DND-41 (cell line): ENCODE measurements around the gene P3R3URF.
A peak's percentile ranks its signal among the peaks of the same experiment; 100 is the strongest.

Experiments used
- ATAC-seq: fragments of 200-7000 bp; cut with Tn5 transposase; 3 replicates; pipeline ENCODE4 v1.9.1; 2021; ENCODE audit warnings: low read depth; ENCODE audit not compliant: insufficient read depth
- DNase-seq: peaks from one replicate; pipeline ENCODE4 v3.0.0-alpha.2; 2020
- H2AFZ ChIP-seq: 2 replicates; pipeline ENCODE4 v1.6.0; 2012; ENCODE audit warnings: low read depth, low read length
- H3K27ac ChIP-seq: 2 replicates; pipeline ENCODE4 v1.5.1; 2012; ENCODE audit warnings: low read length, inconsistent platforms
- H3K27me3 ChIP-seq: fragments of 200-600 bp; sonication (generic); 2 replicates; pipeline ENCODE4 v1.6.0; 2012; ENCODE audit warnings: low read length, mild to moderate bottlenecking, inconsistent platforms; ENCODE audit not compliant: insufficient read depth, poor library complexity
- H3K36me3 ChIP-seq: 2 replicates; pipeline ENCODE4 v1.5.1; 2012; ENCODE audit warnings: low read length, inconsistent platforms; ENCODE audit not compliant: insufficient read depth
- H3K4me1 ChIP-seq: 2 replicates; pipeline ENCODE4 v1.5.1; 2012; ENCODE audit warnings: mild to moderate bottlenecking, low read length; ENCODE audit not compliant: insufficient read depth
- H3K4me2 ChIP-seq: 2 replicates; pipeline ENCODE4 v1.6.0; 2012; ENCODE audit warnings: mild to moderate bottlenecking, moderate library complexity, low read length, inconsistent platforms; ENCODE audit not compliant: insufficient read depth
- H3K4me3 ChIP-seq, 2 experiments: fragments of 200-600 bp in 1 of 2; shearing (Covaris generic) in 1 of 2; 2 replicates each; pipeline ENCODE4 v1.5.1; 2012 to 2016; ENCODE audit warnings: inconsistent platforms in 2 of 2, low read length in 2 of 2, mild to moderate bottlenecking in 2 of 2, low read depth in 1 of 2, moderate library complexity in 1 of 2
- H3K79me2 ChIP-seq: 2 replicates; pipeline ENCODE4 v1.6.0; 2012; ENCODE audit warnings: low read length, inconsistent platforms; ENCODE audit not compliant: insufficient read depth
- H3K9ac ChIP-seq: 2 replicates; pipeline ENCODE4 v1.6.0; 2012; ENCODE audit warnings: low read depth, mild to moderate bottlenecking, inconsistent platforms, low read length, moderate library complexity
- H3K9me3 ChIP-seq: 2 replicates; pipeline ENCODE4 v1.5.1; 2012; ENCODE audit warnings: low read length, moderate library complexity, mild to moderate bottlenecking, inconsistent platforms; ENCODE audit not compliant: insufficient read depth, severe bottlenecking
- H4K20me1 ChIP-seq: 2 replicates; pipeline ENCODE4 v1.6.0; 2012; ENCODE audit warnings: low read length; ENCODE audit not compliant: insufficient read depth
- EZH2 ChIP-seq: IDR thresholded peaks from 3 replicates; pipeline ENCODE4 v1.6.1; 2012; ENCODE audit warnings: borderline replicate concordance, low read depth, mild to moderate bottlenecking, moderate library complexity, low read length, inconsistent platforms; ENCODE audit not compliant: severe bottlenecking
- TF ChIP-seq, protein P1 (sequence below): IDR thresholded peaks from 2 replicates; pipeline ENCODE4 v1.5.1; 2012; ENCODE audit warnings: borderline replicate concordance, low read length, moderate library complexity, mild to moderate bottlenecking; ENCODE audit not compliant: poor library complexity, severe bottlenecking; ENCODE audit errors: extremely low read depth

The P3R3URF gene

DNA sequence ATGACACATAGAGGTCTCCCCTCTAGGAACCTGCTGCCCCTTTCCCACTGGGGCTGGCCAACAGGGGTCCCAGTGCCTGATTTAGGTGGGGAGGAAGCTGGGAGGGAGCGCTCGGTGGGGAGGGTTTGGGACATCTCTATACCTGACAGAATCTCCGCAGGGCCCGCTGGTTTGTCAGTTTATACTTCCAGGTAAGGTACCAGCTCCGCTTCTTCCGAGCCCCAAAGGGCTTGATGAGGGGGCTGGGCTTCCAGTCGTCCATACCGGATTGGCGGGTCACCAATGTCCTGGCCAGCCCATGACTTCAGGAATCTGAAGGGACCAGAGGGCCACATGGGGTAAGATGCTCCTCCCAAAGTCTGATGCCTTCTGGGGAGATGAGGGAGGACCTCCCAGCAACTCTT is 21.3 kb upstream of the P3R3URF start:
- Histone ChIP-seq H3K27ac (peak overlapping the region; percentile 79), H3K27me3 (no peaks in the 10 kb centered on the region), H3K4me2 (peak overlapping the region; percentile 100), H2AFZ (peak overlapping the region; percentile 86), H3K9me3 (no peaks in the 10 kb centered on the region), H3K79me2 (peaks cover 17% of the 10 kb centered on the region), H4K20me1 (no peaks in the 10 kb centered on the region), H3K36me3 (peaks cover 45% of the 10 kb centered on the region), H3K9ac (peak overlapping the region; percentile 72), H3K4me3 (peak overlapping the region; percentile 38 to 100; a peak in 3 of 4 replicates), H3K4me1 (peaks cover 32% of the 10 kb centered on the region)
- peak; percentile 25; the same call in 2 of the 3 replicates for ATAC-seq
- TF ChIP-seq, protein P1, sequence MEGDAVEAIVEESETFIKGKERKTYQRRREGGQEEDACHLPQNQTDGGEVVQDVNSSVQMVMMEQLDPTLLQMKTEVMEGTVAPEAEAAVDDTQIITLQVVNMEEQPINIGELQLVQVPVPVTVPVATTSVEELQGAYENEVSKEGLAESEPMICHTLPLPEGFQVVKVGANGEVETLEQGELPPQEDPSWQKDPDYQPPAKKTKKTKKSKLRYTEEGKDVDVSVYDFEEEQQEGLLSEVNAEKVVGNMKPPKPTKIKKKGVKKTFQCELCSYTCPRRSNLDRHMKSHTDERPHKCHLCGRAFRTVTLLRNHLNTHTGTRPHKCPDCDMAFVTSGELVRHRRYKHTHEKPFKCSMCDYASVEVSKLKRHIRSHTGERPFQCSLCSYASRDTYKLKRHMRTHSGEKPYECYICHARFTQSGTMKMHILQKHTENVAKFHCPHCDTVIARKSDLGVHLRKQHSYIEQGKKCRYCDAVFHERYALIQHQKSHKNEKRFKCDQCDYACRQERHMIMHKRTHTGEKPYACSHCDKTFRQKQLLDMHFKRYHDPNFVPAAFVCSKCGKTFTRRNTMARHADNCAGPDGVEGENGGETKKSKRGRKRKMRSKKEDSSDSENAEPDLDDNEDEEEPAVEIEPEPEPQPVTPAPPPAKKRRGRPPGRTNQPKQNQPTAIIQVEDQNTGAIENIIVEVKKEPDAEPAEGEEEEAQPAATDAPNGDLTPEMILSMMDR: no peak
- TF ChIP-seq EZH2: no peak
- no peak for DNase-seq

DNA sequence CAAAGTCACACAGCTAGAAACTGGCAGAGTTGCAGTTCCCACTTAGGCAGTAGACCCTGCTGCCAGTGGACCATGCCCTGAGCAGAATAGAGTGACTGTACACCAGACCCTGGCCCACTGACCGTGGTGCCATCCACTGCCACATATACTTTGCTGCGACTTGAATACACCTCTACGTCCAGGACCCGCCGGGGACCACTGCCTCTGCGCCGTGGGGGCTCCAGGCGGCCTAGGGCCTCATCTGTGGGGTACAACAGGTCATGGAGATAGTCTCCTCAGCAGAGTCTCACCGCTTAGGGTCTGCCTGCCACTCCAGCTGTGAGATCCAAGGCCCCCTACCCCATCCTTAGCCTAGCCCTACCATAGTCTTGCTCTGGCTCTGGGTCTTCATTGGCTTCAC is 20.3 kb upstream of the P3R3URF start:
- DNase-seq (no peak), ATAC-seq (no peak)
- no peak for TF ChIP-seq EZH2
- TF ChIP-seq, protein P1: no peak
- peak overlapping the region; percentile 100; the same call in 1 of the 2 replicates for H3K4me2 ChIP-seq
- peaks cover 53% of the 10 kb centered on the region for H3K36me3 ChIP-seq
- peak overlapping the region; percentile 72 for H3K9ac ChIP-seq
- H3K9me3 ChIP-seq: no peaks in the 10 kb centered on the region
- no peaks in the 10 kb centered on the region for H4K20me1 ChIP-seq
- peaks cover 30% of the 10 kb centered on the region for H3K4me1 ChIP-seq
- peak overlapping the region in 1 of 2 experiments; percentile 100; a peak in 1 of 4 replicates for H3K4me3 ChIP-seq
- peak overlapping the region; percentile 16; the same call in 1 of the 2 replicates for H3K27ac ChIP-seq
- H3K27me3 ChIP-seq: no peaks in the 10 kb centered on the region
- H3K79me2 ChIP-seq: peaks cover 17% of the 10 kb centered on the region
- H2AFZ ChIP-seq: no peak overlapping the region

DNA sequence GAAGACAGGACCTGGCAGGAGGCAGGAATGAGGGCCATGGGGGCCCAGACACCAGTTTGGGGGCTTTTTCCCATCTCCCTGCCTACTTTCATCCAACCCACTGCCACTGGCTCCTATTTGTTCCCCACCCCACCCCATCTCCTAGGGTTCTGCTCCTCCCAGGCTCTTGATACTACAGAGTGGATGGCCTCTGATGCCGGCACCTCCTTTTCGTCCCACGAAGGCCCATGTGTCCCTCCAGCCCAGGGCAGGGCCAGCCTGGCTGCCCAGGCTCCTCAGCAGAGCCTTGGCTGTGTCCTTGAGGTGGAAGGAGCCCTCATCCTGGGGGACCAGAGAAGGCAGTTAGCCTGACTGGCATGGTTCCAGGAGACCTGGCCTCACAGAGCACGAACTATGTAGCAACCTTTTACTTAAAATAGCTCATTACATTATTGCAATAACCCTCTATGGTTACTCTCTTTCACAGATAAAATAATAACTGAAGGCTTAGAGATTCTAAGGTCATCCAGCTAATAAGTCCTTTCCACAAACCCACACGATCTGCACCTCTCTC is 18.4 kb upstream of the P3R3URF start:
- H3K9ac ChIP-seq: no peak overlapping the region
- no peaks in the 10 kb centered on the region for H3K27me3 ChIP-seq
- H3K27ac ChIP-seq: no peak overlapping the region
- peaks cover 17% of the 10 kb centered on the region for H3K79me2 ChIP-seq
- ATAC-seq (no peak), DNase-seq (no peak)
- H3K9me3 ChIP-seq: no peaks in the 10 kb centered on the region
- H3K4me1 ChIP-seq: peaks cover 30% of the 10 kb centered on the region
- peaks cover 67% of the 10 kb centered on the region for H3K36me3 ChIP-seq
- H4K20me1 ChIP-seq: no peaks in the 10 kb centered on the region
- no peak overlapping the region for H3K4me3 ChIP-seq
- TF ChIP-seq, protein P1: no peak
- TF ChIP-seq EZH2: no peak
- no peak overlapping the region for H2AFZ ChIP-seq
- no peak overlapping the region for H3K4me2 ChIP-seq
